ENCODE measurements around the gene XPA. TPM values are rescaled to one million over a fixed set of nuclear protein-coding genes. Genes with fewer than 3 reads are reported as not detected.

XPA gene
- total RNA-seq, 3 donors from 2014 or later: 10.8 to 24.0 (median 14.6) TPM

- Histone ChIP-seq H3K36me3 (ENCODE audit: low read depth) (no peaks in the 10 kb centered on the region), H3K4me3 (no peak overlapping the region), H3K9me3 (no peaks in the 10 kb centered on the region), H3K4me1 (ENCODE audit: low read depth) (peaks cover 25% of the 10 kb centered on the region)
- ATAC-seq: no peak
- intact Hi-C loops (cut with DNase I, micrococcal nuclease): no loop called here
- TF ChIP-seq CTCF (IDR thresholded peaks at IDR 0.05): no peak
- DNase-seq: no peak
Measured at GRCh38 chr9:97630591-97630990, 66.5 kb downstream of the XPA start.

- H3K36me3 ChIP-seq (ENCODE audit: low read depth): no peaks in the 10 kb centered on the region
- TF ChIP-seq CTCF (IDR thresholded peaks at IDR 0.05): no peak
- ATAC-seq (no peak), DNase-seq (no peak)
- no peaks in the 10 kb centered on the region for H3K9me3 ChIP-seq
- H3K4me1 ChIP-seq (ENCODE audit: low read depth): peaks cover 11% of the 10 kb centered on the region
- H3K4me3 ChIP-seq: no peak overlapping the region
- intact Hi-C loops (cut with DNase I, micrococcal nuclease): no loop called here
Measured at GRCh38 chr9:97629156-97629555, 68.0 kb downstream of the XPA start.

GRCh38 chr9:97628668-97629067 is 68.5 kb downstream of the XPA start:
- intact Hi-C loops (cut with DNase I, micrococcal nuclease): no loop called here
- H3K9me3 ChIP-seq: no peaks in the 10 kb centered on the region
- TF ChIP-seq CTCF (IDR thresholded peaks at IDR 0.05): no peak
- no peak overlapping the region for H3K4me3 ChIP-seq
- H3K36me3 ChIP-seq (ENCODE audit: low read depth): no peaks in the 10 kb centered on the region
- peaks cover 15% of the 10 kb centered on the region for H3K4me1 ChIP-seq (ENCODE audit: low read depth)
- DNase-seq (no peak), ATAC-seq (no peak)

- no peaks in the 10 kb centered on the region for H3K9me3 ChIP-seq
- peaks cover 17% of the 10 kb centered on the region for H3K4me1 ChIP-seq (ENCODE audit: low read depth)
- TF ChIP-seq CTCF (IDR thresholded peaks at IDR 0.05): no peak
- no peak overlapping the region for H3K4me3 ChIP-seq
- intact Hi-C loops (cut with DNase I, micrococcal nuclease): no loop called here
- H3K36me3 ChIP-seq (ENCODE audit: low read depth): no peaks in the 10 kb centered on the region
- ATAC-seq (no peak), DNase-seq (no peak)
Measured at GRCh38 chr9:97627624-97628023, 69.5 kb downstream of the XPA start.

GRCh38 chr9:97625620-97626019 is 71.5 kb downstream of the XPA start:
- Histone ChIP-seq H3K36me3 (ENCODE audit: low read depth) (no peaks in the 10 kb centered on the region), H3K4me1 (ENCODE audit: low read depth) (peaks cover 5% of the 10 kb centered on the region), H3K4me3 (no peak overlapping the region), H3K9me3 (no peaks in the 10 kb centered on the region)
- intact Hi-C loops (cut with DNase I, micrococcal nuclease): no loop called here
- no peak for ATAC-seq
- TF ChIP-seq CTCF (IDR thresholded peaks at IDR 0.05): no peak
- DNase-seq: no peak

Other genes starting within 250 kb of the XPA start
- 10 to 100 TPM in 1 of 3 donors, 1 to 10 TPM in 2; 2.6 to 36.0 (median 3.9) TPM for gene TMOD1, start 195.7 kb downstream of the XPA start, total RNA-seq
- 10 to 100 TPM; 18.8 to 28.2 (median 26.6) TPM for gene TSTD2, start 64.0 kb downstream of the XPA start, total RNA-seq
- gene NCBP1, start 63.5 kb downstream of the XPA start, total RNA-seq: 10 to 100 TPM; 29.0 to 37.0 (median 36.9) TPM
- not detected for gene FOXE1, start 155.9 kb upstream of the XPA start, total RNA-seq
- 10 to 100 TPM; 14.9 to 15.3 (median 14.9) TPM for gene TRMO, start 225.2 kb upstream of the XPA start, total RNA-seq
- gene HEMGN, start 240.8 kb upstream of the XPA start, total RNA-seq: not detected

Measured in mucosa of descending colon (tissue), 3 donors.